ENCODE measurements around the gene SGK1. TPM values are rescaled to one million over a fixed set of nuclear protein-coding genes. Genes with fewer than 3 reads are reported as not detected.
"Not testable (repeated sequence)": the region's sequence is repeated elsewhere in the genome, so short reads cannot be mapped to it uniquely, and the experiment has no call there.

SGK1 gene
- polyA plus RNA-seq, 4 donors = 54.5 to 848 (median 183) TPM

GRCh38 chr6:134340179-134340975 lies 22.5 kb upstream of the SGK1 start:
- Histone ChIP-seq H3K9me3 (ENCODE audit: control insufficient read depth in 2 of 2, insufficient read depth in 1 of 2, low read depth in 1 of 2, low read length in 1 of 2) (no peaks in the 10 kb centered on the region), H3K4me1 (ENCODE audit: control insufficient read depth in 3 of 3, insufficient read depth in 2 of 3, low read depth in 1 of 3, low read length in 2 of 3) (no peaks in the 10 kb centered on the region), H3K27ac (ENCODE audit: low read depth in 1 of 3, low read length in 2 of 3) (no peak overlapping the region), H3K27me3 (ENCODE audit: control insufficient read depth in 3 of 3, insufficient read depth in 3 of 3, low read length in 3 of 3) (no peaks in the 10 kb centered on the region), H3K36me3 (ENCODE audit: control insufficient read depth in 3 of 3, insufficient read depth in 2 of 3, low read depth in 1 of 3, low read length in 3 of 3) (no peaks in the 10 kb centered on the region), H3K4me3 (ENCODE audit: low read depth in 1 of 3, low read length in 3 of 3) (no peak overlapping the region)
- 80 to 91% (median 83%) methylated on average over 6 of the region's 6 CpGs for WGBS, 3 donors
- DNase-seq (no peak), FAIRE-seq (no peak)

GRCh38 chr6:134339216-134339615 lies 21.3 kb upstream of the SGK1 start:
- H3K27ac ChIP-seq (ENCODE audit: low read depth in 1 of 3, low read length in 2 of 3) = no peak overlapping the region
- H3K9me3 ChIP-seq (ENCODE audit: control insufficient read depth in 2 of 2, insufficient read depth in 1 of 2, low read depth in 1 of 2, low read length in 1 of 2) = no peaks in the 10 kb centered on the region
- FAIRE-seq = no peak
- H3K4me1 ChIP-seq (ENCODE audit: control insufficient read depth in 3 of 3, insufficient read depth in 2 of 3, low read depth in 1 of 3, low read length in 2 of 3) = no peaks in the 10 kb centered on the region
- H3K4me3 ChIP-seq (ENCODE audit: low read depth in 1 of 3, low read length in 3 of 3) = no peak overlapping the region
- DNase-seq = no peak
- no peaks in the 10 kb centered on the region for H3K36me3 ChIP-seq (ENCODE audit: control insufficient read depth in 3 of 3, insufficient read depth in 2 of 3, low read depth in 1 of 3, low read length in 3 of 3)
- no peaks in the 10 kb centered on the region for H3K27me3 ChIP-seq (ENCODE audit: control insufficient read depth in 3 of 3, insufficient read depth in 3 of 3, low read length in 3 of 3)

- H3K36me3 ChIP-seq (ENCODE audit: control insufficient read depth in 3 of 3, insufficient read depth in 2 of 3, low read depth in 1 of 3, low read length in 3 of 3) = no peaks in the 10 kb centered on the region
- WGBS, 3 donors = 93 to 98% (median 96%) methylated on average over 2 of the region's 2 CpGs
- H3K27me3 ChIP-seq (ENCODE audit: control insufficient read depth in 3 of 3, insufficient read depth in 3 of 3, low read length in 3 of 3) = no peaks in the 10 kb centered on the region
- H3K9me3 ChIP-seq (ENCODE audit: control insufficient read depth in 2 of 2, insufficient read depth in 1 of 2, low read depth in 1 of 2, low read length in 1 of 2) = no peaks in the 10 kb centered on the region
- DNase-seq = no peak
- no peak for FAIRE-seq
- no peak overlapping the region for H3K4me3 ChIP-seq (ENCODE audit: low read depth in 1 of 3, low read length in 3 of 3)
- H3K27ac ChIP-seq (ENCODE audit: low read depth in 1 of 3, low read length in 2 of 3) = no peak overlapping the region
- H3K4me1 ChIP-seq (ENCODE audit: control insufficient read depth in 3 of 3, insufficient read depth in 2 of 3, low read depth in 1 of 3, low read length in 2 of 3) = no peaks in the 10 kb centered on the region
These were observed 13.3 kb upstream of the SGK1 start for GRCh38 chr6:134331256-134331655.

GRCh38 chr6:134330555-134330954 lies 12.6 kb upstream of the SGK1 start:
- WGBS, 3 donors = 95 to 100% (median 97%) methylated on average over 1 of the region's 1 CpG
- no peak for FAIRE-seq
- Histone ChIP-seq H3K27me3 (ENCODE audit: control insufficient read depth in 3 of 3, insufficient read depth in 3 of 3, low read length in 3 of 3) (no peaks in the 10 kb centered on the region), H3K4me1 (ENCODE audit: control insufficient read depth in 3 of 3, insufficient read depth in 2 of 3, low read depth in 1 of 3, low read length in 2 of 3) (no peaks in the 10 kb centered on the region), H3K36me3 (ENCODE audit: control insufficient read depth in 3 of 3, insufficient read depth in 2 of 3, low read depth in 1 of 3, low read length in 3 of 3) (no peaks in the 10 kb centered on the region), H3K9me3 (ENCODE audit: control insufficient read depth in 2 of 2, insufficient read depth in 1 of 2, low read depth in 1 of 2, low read length in 1 of 2) (peaks cover 0 to 4% of the 10 kb centered on the region in 2 donors), H3K27ac (ENCODE audit: low read depth in 1 of 3, low read length in 2 of 3) (no peak overlapping the region), H3K4me3 (ENCODE audit: low read depth in 1 of 3, low read length in 3 of 3) (no peak overlapping the region)
- no peak for DNase-seq

- 48 to 82% (median 71%) methylated on average over 2 of the region's 2 CpGs for WGBS, 3 donors
- H3K4me3 ChIP-seq (ENCODE audit: low read depth in 1 of 3, low read length in 3 of 3) = no peak overlapping the region
- no peak for FAIRE-seq
- peaks cover 0 to 5% of the 10 kb centered on the region in 2 donors for H3K9me3 ChIP-seq (ENCODE audit: control insufficient read depth in 2 of 2, insufficient read depth in 1 of 2, low read depth in 1 of 2, low read length in 1 of 2)
- no peak for DNase-seq
- H3K27me3 ChIP-seq (ENCODE audit: control insufficient read depth in 3 of 3, insufficient read depth in 3 of 3, low read length in 3 of 3) = no peaks in the 10 kb centered on the region
- H3K27ac ChIP-seq (ENCODE audit: low read depth in 1 of 3, low read length in 2 of 3) = no peak overlapping the region
- H3K36me3 ChIP-seq (ENCODE audit: control insufficient read depth in 3 of 3, insufficient read depth in 2 of 3, low read depth in 1 of 3, low read length in 3 of 3) = no peaks in the 10 kb centered on the region
- no peaks in the 10 kb centered on the region for H3K4me1 ChIP-seq (ENCODE audit: control insufficient read depth in 3 of 3, insufficient read depth in 2 of 3, low read depth in 1 of 3, low read length in 2 of 3)
These were observed 10.9 kb upstream of the SGK1 start for GRCh38 chr6:134328792-134329191.

- Histone ChIP-seq H3K27ac (ENCODE audit: low read depth in 1 of 3, low read length in 2 of 3) (no peak overlapping the region), H3K27me3 (ENCODE audit: control insufficient read depth in 3 of 3, insufficient read depth in 3 of 3, low read length in 3 of 3) (no peaks in the 10 kb centered on the region), H3K4me3 (ENCODE audit: low read depth in 1 of 3, low read length in 3 of 3) (no peak overlapping the region), H3K4me1 (ENCODE audit: control insufficient read depth in 3 of 3, insufficient read depth in 2 of 3, low read depth in 1 of 3, low read length in 2 of 3) (no peaks in the 10 kb centered on the region), H3K36me3 (ENCODE audit: control insufficient read depth in 3 of 3, insufficient read depth in 2 of 3, low read depth in 1 of 3, low read length in 3 of 3) (no peaks in the 10 kb centered on the region), H3K9me3 (ENCODE audit: control insufficient read depth in 2 of 2, insufficient read depth in 1 of 2, low read depth in 1 of 2, low read length in 1 of 2) (peaks cover 0 to 5% of the 10 kb centered on the region in 2 donors)
- no peak for FAIRE-seq
- DNase-seq = no peak
- WGBS, 3 donors = 93 to 96% (median 96%) methylated on average over 2 of the region's 2 CpGs
These were observed 10.2 kb upstream of the SGK1 start for GRCh38 chr6:134328138-134328537.

- H3K27me3 ChIP-seq (ENCODE audit: control insufficient read depth in 3 of 3, insufficient read depth in 3 of 3, low read length in 3 of 3); H3K9me3 ChIP-seq (ENCODE audit: control insufficient read depth in 2 of 2, insufficient read depth in 1 of 2, low read depth in 1 of 2, low read length in 1 of 2); H3K36me3 ChIP-seq (ENCODE audit: control insufficient read depth in 3 of 3, insufficient read depth in 2 of 3, low read depth in 1 of 3, low read length in 3 of 3); H3K27ac ChIP-seq (ENCODE audit: low read depth in 1 of 3, low read length in 2 of 3); H3K4me1 ChIP-seq (ENCODE audit: control insufficient read depth in 3 of 3, insufficient read depth in 2 of 3, low read depth in 1 of 3, low read length in 2 of 3); DNase-seq; H3K4me3 ChIP-seq (ENCODE audit: low read depth in 1 of 3, low read length in 3 of 3); FAIRE-seq: not testable (repeated sequence)
- 94 to 97% (median 96%) methylated on average over 4 of the region's 4 CpGs for WGBS, 3 donors
These were observed 8.3 kb upstream of the SGK1 start for GRCh38 chr6:134326192-134326591.

GRCh38 chr6:134324766-134325165 lies 6.9 kb upstream of the SGK1 start:
- H3K36me3 ChIP-seq (ENCODE audit: control insufficient read depth in 3 of 3, insufficient read depth in 2 of 3, low read depth in 1 of 3, low read length in 3 of 3) = no peaks in the 10 kb centered on the region
- no peak for FAIRE-seq
- H3K4me1 ChIP-seq (ENCODE audit: control insufficient read depth in 3 of 3, insufficient read depth in 2 of 3, low read depth in 1 of 3, low read length in 2 of 3) = no peaks in the 10 kb centered on the region
- no peak overlapping the region for H3K4me3 ChIP-seq (ENCODE audit: low read depth in 1 of 3, low read length in 3 of 3)
- H3K27me3 ChIP-seq (ENCODE audit: control insufficient read depth in 3 of 3, insufficient read depth in 3 of 3, low read length in 3 of 3) = no peaks in the 10 kb centered on the region
- DNase-seq = no peak
- 90 to 96% (median 95%) methylated on average over 4 of the region's 4 CpGs for WGBS, 3 donors
- H3K27ac ChIP-seq (ENCODE audit: low read depth in 1 of 3, low read length in 2 of 3) = no peak overlapping the region
- H3K9me3 ChIP-seq (ENCODE audit: control insufficient read depth in 2 of 2, insufficient read depth in 1 of 2, low read depth in 1 of 2, low read length in 1 of 2) = peaks cover 0 to 5% of the 10 kb centered on the region in 2 donors

- H3K27me3 ChIP-seq (ENCODE audit: control insufficient read depth in 3 of 3, insufficient read depth in 3 of 3, low read length in 3 of 3) = no peaks in the 10 kb centered on the region
- H3K36me3 ChIP-seq (ENCODE audit: control insufficient read depth in 3 of 3, insufficient read depth in 2 of 3, low read depth in 1 of 3, low read length in 3 of 3) = no peaks in the 10 kb centered on the region
- peaks cover 0 to 5% of the 10 kb centered on the region in 2 donors for H3K9me3 ChIP-seq (ENCODE audit: control insufficient read depth in 2 of 2, insufficient read depth in 1 of 2, low read depth in 1 of 2, low read length in 1 of 2)
- H3K4me3 ChIP-seq (ENCODE audit: low read depth in 1 of 3, low read length in 3 of 3) = no peak overlapping the region
- DNase-seq = no peak
- no peak for FAIRE-seq
- 66 to 73% (median 70%) methylated on average over 5 of the region's 5 CpGs for WGBS, 3 donors
- no peak overlapping the region for H3K27ac ChIP-seq (ENCODE audit: low read depth in 1 of 3, low read length in 2 of 3)
- H3K4me1 ChIP-seq (ENCODE audit: control insufficient read depth in 3 of 3, insufficient read depth in 2 of 3, low read depth in 1 of 3, low read length in 2 of 3) = no peaks in the 10 kb centered on the region
These were observed 6.2 kb upstream of the SGK1 start for GRCh38 chr6:134324141-134324540.
